Hepatocyte (in vitro differentiated cells): Measurements from ENCODE around the gene RCOR3. TPM values are rescaled to one million over a fixed set of nuclear protein-coding genes. Genes with fewer than 3 reads are reported as not detected.
A peak's percentile ranks its signal among the peaks of the same experiment; 100 is the strongest.

ENCODE experiments used
- DNase-seq: peaks from one replicate; pipeline ENCODE4 v3.0.0-alpha.2; 2016; ENCODE audit warnings: low spot score
- H2AFZ ChIP-seq: fragments of 200-600 bp; sonication (generic); 2 replicates; pipeline ENCODE4 v1.6.0; 2016; ENCODE audit warnings: antibody characterized with exemption, mild to moderate bottlenecking
- H3K27ac ChIP-seq: fragments of 200-600 bp; sonication (generic); 2 replicates; pipeline ENCODE4 v1.5.1; 2016; ENCODE audit warnings: mild to moderate bottlenecking
- H3K27me3 ChIP-seq: fragments of 200-600 bp; sonication (generic); 2 replicates; pipeline ENCODE4 v1.6.1; 2016
- H3K36me3 ChIP-seq: fragments of 200-600 bp; sonication (generic); replicated peaks from 2 replicates; pipeline ENCODE4 v1.5.1; 2016; ENCODE audit warnings: low read depth; ENCODE audit not compliant: insufficient read depth
- H3K4me1 ChIP-seq: fragments of 200-600 bp; sonication (generic); 2 replicates; pipeline ENCODE4 v1.5.1; 2016; ENCODE audit warnings: mild to moderate bottlenecking, moderate library complexity; ENCODE audit not compliant: insufficient read depth
- H3K4me2 ChIP-seq: fragments of 200-600 bp; sonication (generic); 2 replicates; pipeline ENCODE4 v1.6.0; 2016
- H3K4me3 ChIP-seq: fragments of 200-600 bp; sonication (generic); 2 replicates; pipeline ENCODE4 v1.5.1; 2016; ENCODE audit warnings: mild to moderate bottlenecking
- H3K79me2 ChIP-seq: fragments of 200-600 bp; sonication (generic); 2 replicates; pipeline ENCODE4 v1.6.0; 2017; ENCODE audit warnings: mild to moderate bottlenecking
- H3K9me2 ChIP-seq: fragments of 200-600 bp; sonication (generic); replicated peaks from 2 replicates; pipeline ENCODE4 v1.6.0; 2017; ENCODE audit warnings: mild to moderate bottlenecking; ENCODE audit not compliant: insufficient read depth
- H3K9me3 ChIP-seq: fragments of 200-600 bp; sonication (generic); 2 replicates; pipeline ENCODE4 v1.5.1; 2016; ENCODE audit warnings: low read depth, mild to moderate bottlenecking
- H4K20me1 ChIP-seq: fragments of 200-600 bp; sonication (generic); 2 replicates; pipeline ENCODE4 v1.6.0; 2016; ENCODE audit warnings: mild to moderate bottlenecking; ENCODE audit not compliant: insufficient read depth, poor library complexity, severe bottlenecking
- CTCF ChIP-seq: fragments of 200-600 bp; sonication (generic); IDR thresholded peaks from 2 replicates; pipeline ENCODE4 v1.5.1; 2016; ENCODE audit warnings: antibody characterized with exemption, mild to moderate bottlenecking; ENCODE audit not compliant: poor library complexity
- EZH2 ChIP-seq: fragments of 200-600 bp; sonication (generic); IDR thresholded peaks from 2 replicates; pipeline ENCODE4 v1.6.1; 2016; ENCODE audit warnings: antibody characterized with exemption, mild to moderate bottlenecking, borderline replicate concordance
- EZH2phosphoT487 ChIP-seq: fragments of 200-600 bp; sonication (generic); IDR thresholded peaks from one replicate; pipeline ENCODE4 v1.6.1; 2018; ENCODE audit warnings: antibody characterized with exemption, mild to moderate bottlenecking, low read depth, moderate library complexity; ENCODE audit not compliant: unreplicated experiment, severe bottlenecking
- WGBS: methylation state at CpG from one replicate; pipeline ENCODE4 v1.1.6; 2016; ENCODE audit warnings: low lambda C conversion rate; ENCODE audit errors: missing lambda C conversion rate; 5-methylcytosine and 5-hydroxymethylcytosine counted together
- polyA plus RNA-seq: library from polyadenylated mRNA; unstranded; fragments of >200 nt; fragmentation: Nextera tagmentation; extraction: Ambion mirVana; gene quantifications from 2 replicates; pipeline ENCODE4 v1.2.1, GENCODE V29; 2016
- total RNA-seq: library from RNA; depleted of rRNA; stranded (reverse); fragments of >200 nt; gene quantifications from 2 replicates; pipeline ENCODE4 v1.2.3, GENCODE V29; 2014

Gene RCOR3
- 39.6 and 41.1 TPM in 2 replicates for total RNA-seq
- 25.0 and 25.6 TPM in 2 replicates for polyA plus RNA-seq

- DNase-seq, result peak; percentile 98
- TF ChIP-seq CTCF (peak; percentile 80), EZH2 (no peak)
- Histone ChIP-seq H3K4me2 (peak within 1 kb of the TSS; percentile 88), H2AFZ (peak within 1 kb of the TSS; percentile 100), H3K27ac (peak within 1 kb of the TSS; percentile 99), H3K4me1 (peaks cover 21% of the 10 kb centered on the region), H3K79me2 (peaks cover 31% of the 10 kb centered on the region), H3K9me3 (no peaks in the 10 kb centered on the region), H3K27me3 (no peaks in the 10 kb centered on the region), H3K36me3 (no peaks in the 10 kb centered on the region), H3K4me3 (peak within 1 kb of the TSS; percentile 96), H3K9me2 (no peaks in the 10 kb centered on the region), H4K20me1 (peaks cover 5% of the 10 kb centered on the region)
- WGBS, result 3% methylated on average over 14 of the region's 97 CpGs
Measured at GRCh38 chr1:211258756-211259637, at the start of gene RCOR3. TSS of gene RCOR3 (plus strand) at chr1:211259366. CDS start at chr1:211259561, 195 bp downstream.

DNA sequence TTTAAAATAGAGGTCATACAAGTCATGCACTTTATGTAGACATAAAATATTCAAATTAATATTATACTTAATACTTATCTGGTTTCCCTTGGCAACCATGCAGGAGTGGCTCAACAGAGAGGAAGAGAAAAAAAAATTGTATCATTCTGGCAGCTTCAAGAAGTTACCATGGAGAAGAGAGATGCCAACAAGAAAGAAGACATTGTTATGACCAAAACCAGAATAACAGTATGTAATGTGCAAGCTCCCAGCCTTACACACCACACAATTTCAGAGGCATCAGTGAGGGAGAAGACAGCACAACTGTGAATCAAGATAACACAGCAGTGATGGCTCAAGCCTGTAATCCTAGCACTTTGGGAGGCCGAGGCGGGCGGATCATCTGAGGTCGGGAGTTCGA is 49.1 kb upstream of the RCOR3 start:
- H3K4me3 ChIP-seq, result no peak overlapping the region
- no peak overlapping the region for H2AFZ ChIP-seq
- no peaks in the 10 kb centered on the region for H3K79me2 ChIP-seq
- no peaks in the 10 kb centered on the region for H3K9me3 ChIP-seq
- H3K27me3 ChIP-seq, result no peaks in the 10 kb centered on the region
- DNase-seq, result peak; percentile 14
- H3K36me3 ChIP-seq, result no peaks in the 10 kb centered on the region
- H3K27ac ChIP-seq, result no peak overlapping the region
- H3K4me2 ChIP-seq, result no peak overlapping the region
- H4K20me1 ChIP-seq, result no peaks in the 10 kb centered on the region
- peaks cover 4% of the 10 kb centered on the region for H3K4me1 ChIP-seq
- TF ChIP-seq EZH2 (no peak), CTCF (no peak), EZH2phosphoT487 (no peak)
- no peaks in the 10 kb centered on the region for H3K9me2 ChIP-seq
- WGBS, result 91% methylated on average over 5 of the region's 5 CpGs

GRCh38 chr1:211210965-211211364 is 48.2 kb upstream of the RCOR3 start:
- 80% methylated on average over 6 of the region's 6 CpGs for WGBS
- no peak for DNase-seq

More at GRCh38 chr1:211210965-211211364, 48.2 kb upstream of the RCOR3 start:
- TF ChIP-seq CTCF, result no peak
- no peak for TF ChIP-seq EZH2phosphoT487
- no peak for TF ChIP-seq EZH2
- no peaks in the 10 kb centered on the region for H3K36me3 ChIP-seq
- H3K4me2 ChIP-seq, result no peak overlapping the region
- H3K27ac ChIP-seq, result no peak overlapping the region
- no peak overlapping the region for H3K4me3 ChIP-seq
- H3K27me3 ChIP-seq, result no peaks in the 10 kb centered on the region
- no peak overlapping the region for H2AFZ ChIP-seq
- H4K20me1 ChIP-seq, result no peaks in the 10 kb centered on the region
- H3K9me2 ChIP-seq, result no peaks in the 10 kb centered on the region
- H3K9me3 ChIP-seq, result no peaks in the 10 kb centered on the region
- no peaks in the 10 kb centered on the region for H3K79me2 ChIP-seq
- peaks cover 4% of the 10 kb centered on the region for H3K4me1 ChIP-seq
